GM20000 (cell line): ENCODE data around the gene LRBA.

Experiments
- DNase-seq: peaks from one replicate; pipeline ENCODE4 v3.0.0; 2012; ENCODE audit warnings: low spot score
- CTCF ChIP-seq: IDR thresholded peaks from 2 replicates; pipeline ENCODE4 v1.5.1; 2012; ENCODE audit warnings: mild to moderate bottlenecking, control low read depth; ENCODE audit errors: extremely low read depth, missing control alignments

Gene LRBA

GRCh38 chr4:150475763-150476162 is 539.3 kb downstream of the LRBA start:
- DNase-seq, result no peak
- TF ChIP-seq CTCF, result no peak

- no peak for DNase-seq
- TF ChIP-seq CTCF, result no peak
Observed at GRCh38 chr4:150464523-150464922, 550.6 kb downstream of the LRBA start.

- TF ChIP-seq CTCF, result no peak
- no peak for DNase-seq
Observed at GRCh38 chr4:150462743-150463142, 552.3 kb downstream of the LRBA start.

- no peak for TF ChIP-seq CTCF
- no peak for DNase-seq
Observed at GRCh38 chr4:150461957-150462356, 553.1 kb downstream of the LRBA start.

- DNase-seq, result no peak
- TF ChIP-seq CTCF, result no peak
Observed at GRCh38 chr4:150457802-150458201, 557.3 kb downstream of the LRBA start.

- TF ChIP-seq CTCF, result no peak
- DNase-seq, result no peak
Observed at GRCh38 chr4:150451883-150452282, 563.2 kb downstream of the LRBA start.

GRCh38 chr4:150447356-150447755 is 567.7 kb downstream of the LRBA start:
- no peak for TF ChIP-seq CTCF
- DNase-seq, result no peak
